HFF-Myc (cell line): ENCODE data around the gene PHF1.
"Not testable (repeated sequence)": the region's sequence is repeated elsewhere in the genome, so short reads cannot be mapped to it uniquely, and the experiment has no call there.

Experiments used
- DNase-seq: peaks from one replicate; pipeline ENCODE4 v3.0.0-alpha.2; 2011; ENCODE audit warnings: low read depth; ENCODE audit errors: extremely low read depth
- H3K4me3 ChIP-seq: replicated peaks from 2 replicates; pipeline ENCODE4 v1.5.1; 2011; ENCODE audit warnings: low read depth, mild to moderate bottlenecking, control low read depth, low read length
- CTCF ChIP-seq: IDR thresholded peaks from 2 replicates; pipeline ENCODE4 v1.5.1; 2012; ENCODE audit warnings: mild to moderate bottlenecking, low read depth, low read length, control low read depth; ENCODE audit errors: missing control alignments

The PHF1 gene

DNA sequence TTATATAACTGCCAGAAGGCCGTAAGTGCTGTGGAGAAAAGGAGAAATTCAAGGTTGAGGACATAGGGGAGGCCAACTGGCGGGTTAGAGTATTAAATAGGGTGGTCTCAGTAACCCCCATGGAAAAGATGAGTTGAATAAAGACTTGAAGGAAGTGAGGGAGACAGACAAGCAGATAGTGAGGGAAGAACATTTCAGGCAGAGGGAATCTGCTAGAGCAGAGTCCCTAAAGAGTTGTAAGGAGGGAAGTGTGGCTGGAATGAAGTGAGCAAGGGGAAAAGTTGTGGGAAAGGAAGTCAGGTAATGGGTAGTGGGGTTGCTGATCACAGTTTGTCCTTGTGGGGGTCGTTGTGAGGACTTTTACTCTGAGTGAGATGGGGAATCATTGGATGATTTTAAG lies 17.8 kb upstream of the PHF1 start:
- no peak for TF ChIP-seq CTCF
- no peak for DNase-seq

GRCh38 chr6:33397541-33397940 lies 13.3 kb upstream of the PHF1 start:
- DNase-seq: no peak
- TF ChIP-seq CTCF: no peak
- no peak overlapping the region for H3K4me3 ChIP-seq

More for the DNA sequence above, 17.8 kb upstream of the PHF1 start:
- peak overlapping the region; percentile 94 for H3K4me3 ChIP-seq

- DNase-seq, H3K4me3 ChIP-seq: not testable (repeated sequence)
These were observed 12.2 kb upstream of the PHF1 start for GRCh38 chr6:33398601-33399000.

GRCh38 chr6:33399881-33400280 lies 10.9 kb upstream of the PHF1 start:
- not testable (repeated sequence) for H3K4me3 ChIP-seq, DNase-seq

DNA sequence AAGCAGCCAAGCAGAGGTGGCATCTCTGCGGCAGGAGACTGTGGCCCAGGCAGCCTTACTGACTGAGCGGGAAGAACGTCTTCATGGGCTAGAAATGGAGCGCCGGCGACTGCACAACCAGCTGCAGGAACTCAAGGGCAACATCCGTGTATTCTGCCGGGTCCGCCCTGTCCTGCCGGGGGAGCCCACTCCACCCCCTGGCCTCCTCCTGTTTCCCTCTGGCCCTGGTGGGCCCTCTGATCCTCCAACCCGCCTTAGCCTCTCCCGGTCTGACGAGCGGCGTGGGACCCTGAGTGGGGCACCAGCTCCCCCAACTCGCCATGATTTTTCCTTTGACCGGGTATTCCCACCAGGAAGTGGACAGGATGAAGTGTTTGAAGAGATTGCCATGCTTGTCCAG lies 5.9 kb upstream of the PHF1 start:
- H3K4me3 ChIP-seq: no peak overlapping the region
- no peak for TF ChIP-seq CTCF
- no peak for DNase-seq

GRCh38 chr6:33405386-33405940 lies 5.4 kb upstream of the PHF1 start:
- no peak for DNase-seq
- TF ChIP-seq CTCF: no peak
- no peak overlapping the region for H3K4me3 ChIP-seq

DNA sequence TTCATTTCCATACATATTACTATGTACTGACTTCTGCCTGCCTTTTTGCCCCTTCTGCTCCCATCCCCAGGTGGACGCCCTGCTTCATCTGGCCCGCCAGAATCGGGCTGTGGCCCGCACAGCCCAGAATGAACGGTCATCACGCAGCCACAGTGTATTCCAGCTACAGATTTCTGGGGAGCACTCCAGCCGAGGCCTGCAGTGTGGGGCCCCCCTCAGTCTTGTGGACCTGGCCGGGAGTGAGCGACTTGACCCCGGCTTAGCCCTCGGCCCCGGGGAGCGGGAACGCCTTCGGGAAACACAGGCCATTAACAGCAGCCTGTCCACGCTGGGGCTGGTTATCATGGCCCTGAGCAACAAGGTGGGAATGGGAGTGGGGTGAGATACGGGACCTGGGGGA lies 4.7 kb upstream of the PHF1 start:
- H3K4me3 ChIP-seq: no peak overlapping the region
- TF ChIP-seq CTCF: no peak
- DNase-seq: no peak

DNA sequence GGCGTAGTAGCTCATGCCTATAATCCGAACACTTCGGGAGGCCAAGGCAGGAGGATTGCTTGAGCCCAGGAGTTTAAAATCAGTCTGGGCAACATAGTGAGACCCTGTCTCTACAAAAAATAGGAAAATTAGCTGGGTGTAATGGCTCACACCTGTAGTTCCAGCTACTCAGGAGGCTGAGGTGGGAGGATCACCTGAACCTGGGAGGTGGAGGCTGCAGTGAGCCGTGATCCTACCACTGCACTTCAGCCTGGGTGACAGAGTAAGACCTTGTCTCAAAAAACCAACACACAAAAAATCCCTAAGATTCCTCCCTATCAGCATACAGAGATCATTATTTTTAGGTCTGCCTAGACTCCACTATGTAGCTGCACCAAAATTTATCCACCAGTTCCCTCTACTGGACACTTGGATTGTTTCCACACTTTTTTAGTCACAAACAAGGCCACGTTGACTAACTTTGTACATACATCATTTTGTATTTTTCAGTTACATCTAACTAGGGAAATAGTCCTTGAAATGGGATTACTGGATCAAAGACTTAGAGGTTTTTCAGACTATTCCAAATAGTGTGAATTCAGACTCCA lies 3.6 kb upstream of the PHF1 start:
- no peak for DNase-seq
- no peak overlapping the region for H3K4me3 ChIP-seq
- peak; percentile 20 for TF ChIP-seq CTCF
